ENCODE results near the gene IL36G.

IL36G gene

DNA sequence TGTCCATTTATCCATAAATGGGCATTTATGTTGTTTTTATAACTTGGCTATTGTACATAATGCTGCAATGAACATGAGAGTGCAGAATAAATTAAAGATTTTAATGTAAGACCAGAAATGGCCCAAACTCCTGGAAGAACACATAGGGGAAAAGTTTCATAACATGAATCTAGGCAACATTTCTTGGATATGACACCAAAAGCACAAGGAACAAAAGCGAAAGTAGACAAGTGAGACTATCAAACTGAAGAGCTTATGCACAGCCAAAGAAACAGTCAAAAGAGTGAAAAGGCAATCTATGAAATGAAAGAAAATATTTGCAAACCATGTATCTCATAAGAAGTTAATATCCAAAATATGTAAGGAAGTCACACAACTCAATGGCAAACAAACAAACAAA lies 33.3 kb downstream of the IL36G start:
- TF ChIP-seq SPI1 (IDR thresholded peaks at IDR 0.05; ENCODE audit: low read depth, low read length): no peak
- no peak for TF ChIP-seq TAF1 (IDR thresholded peaks at IDR 0.05; ENCODE audit: low read depth, low read length)
- no peak for TF ChIP-seq POLR2A (IDR thresholded peaks at IDR 0.05; ENCODE audit: low read depth, low read length)
- DNase-seq (ENCODE audit: insufficient read length, low spot score): no peak
- no peak for FAIRE-seq

DNA sequence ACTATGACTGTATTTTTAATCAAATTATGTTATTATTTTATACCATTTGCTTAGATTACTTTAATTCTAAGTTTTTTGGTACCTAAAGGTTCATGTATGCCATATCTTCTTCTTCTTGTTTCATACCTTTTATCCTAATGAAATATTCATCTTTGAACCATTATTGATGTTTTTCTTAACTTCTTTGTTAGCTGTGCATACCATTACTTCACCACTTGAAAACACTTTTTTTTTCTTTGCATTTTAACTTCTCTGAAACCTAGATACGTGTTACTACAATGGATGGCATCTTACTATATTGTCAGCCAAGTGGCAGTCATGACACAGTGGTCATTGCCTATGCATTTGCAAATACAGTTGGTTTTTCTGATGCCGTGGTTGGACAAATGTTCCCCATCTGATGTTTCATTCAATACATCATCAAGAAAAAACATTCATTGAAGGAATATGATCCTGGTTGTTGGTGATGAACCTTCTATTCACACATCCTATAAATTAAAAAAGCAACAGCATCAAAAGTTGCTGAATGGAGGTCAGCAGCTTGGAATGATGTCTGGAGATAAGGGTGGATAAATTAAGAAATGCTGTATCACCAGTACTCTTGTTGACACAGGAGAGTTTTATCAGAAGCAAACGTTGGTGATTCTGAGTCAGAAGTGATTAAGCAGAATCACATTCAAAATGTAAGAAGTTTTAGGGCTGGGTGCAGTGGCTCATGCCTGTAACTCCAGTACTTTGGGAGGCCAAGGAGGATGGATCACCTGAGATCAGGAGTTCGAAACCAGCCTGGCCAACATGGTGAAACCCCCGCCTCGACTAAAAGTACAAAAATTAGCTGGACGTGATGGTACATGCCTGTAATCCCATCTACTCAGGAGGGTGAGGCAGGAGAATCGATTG lies 34.9 kb downstream of the IL36G start:
- FAIRE-seq: no peak
- TF ChIP-seq PAX5 (IDR thresholded peaks at IDR 0.05; ENCODE audit: insufficient read depth, low read length, severe bottlenecking) (no peak), POLR2AphosphoS5 (IDR thresholded peaks at IDR 0.05; ENCODE audit: low read depth, low read length) (no peak), POLR2A (IDR thresholded peaks at IDR 0.05; ENCODE audit: low read depth, low read length) (no peak), SPI1 (IDR thresholded peaks at IDR 0.05; ENCODE audit: low read depth, low read length) (no peak), POU2F2 (IDR thresholded peaks at IDR 0.05; ENCODE audit: low read depth, low read length) (no peak), TAF1 (IDR thresholded peaks at IDR 0.05; ENCODE audit: low read depth, low read length) (no peak)
- DNase-seq (ENCODE audit: insufficient read length, low spot score): no peak

DNA sequence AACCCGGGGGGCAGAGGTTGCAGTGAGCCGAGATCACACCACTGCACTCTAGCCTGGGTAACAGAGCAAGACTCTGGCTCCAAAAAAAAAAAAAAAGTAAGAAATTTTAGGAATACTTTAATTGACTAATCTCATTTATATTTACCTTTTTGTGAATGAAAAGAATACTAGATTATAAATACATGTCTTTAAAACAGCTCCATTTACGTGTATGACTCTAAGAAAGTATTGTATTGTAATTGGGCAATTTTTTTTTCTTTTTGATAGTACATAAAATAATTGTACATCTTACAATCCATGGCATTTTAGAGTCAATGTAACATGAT lies 35.5 kb downstream of the IL36G start:
- DNase-seq (ENCODE audit: insufficient read length, low spot score) (no peak), FAIRE-seq (no peak)
- TF ChIP-seq TAF1 (IDR thresholded peaks at IDR 0.05; ENCODE audit: low read depth, low read length) (no peak), POLR2AphosphoS5 (IDR thresholded peaks at IDR 0.05; ENCODE audit: low read depth, low read length) (no peak), PAX5 (IDR thresholded peaks at IDR 0.05; ENCODE audit: insufficient read depth, low read length, severe bottlenecking) (no peak), SPI1 (IDR thresholded peaks at IDR 0.05; ENCODE audit: low read depth, low read length) (no peak), POLR2A (IDR thresholded peaks at IDR 0.05; ENCODE audit: low read depth, low read length) (no peak), POU2F2 (IDR thresholded peaks at IDR 0.05; ENCODE audit: low read depth, low read length) (no peak)

DNA sequence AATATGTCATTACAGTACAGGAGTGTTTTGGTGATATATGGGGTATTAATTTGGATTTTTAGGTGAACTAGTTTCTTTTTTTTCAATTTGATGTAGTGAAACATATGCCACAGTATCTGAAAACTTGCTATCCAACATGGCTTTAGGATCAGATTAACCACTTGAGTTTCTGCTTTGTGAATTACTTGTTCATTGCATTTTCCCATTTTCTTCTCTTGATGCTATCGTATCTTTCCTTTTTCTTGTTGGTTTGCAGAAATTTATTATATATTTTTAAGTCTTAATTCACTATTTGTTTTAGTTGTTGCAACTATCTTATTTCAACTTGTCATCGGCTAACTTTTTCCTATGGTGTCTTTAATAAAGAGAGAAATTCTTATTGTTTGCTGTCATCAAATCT lies 36.3 kb downstream of the IL36G start:
- FAIRE-seq: no peak
- no peak for DNase-seq (ENCODE audit: insufficient read length, low spot score)
- TF ChIP-seq SPI1 (IDR thresholded peaks at IDR 0.05; ENCODE audit: low read depth, low read length) (no peak), PAX5 (IDR thresholded peaks at IDR 0.05; ENCODE audit: insufficient read depth, low read length, severe bottlenecking) (no peak), POU2F2 (IDR thresholded peaks at IDR 0.05; ENCODE audit: low read depth, low read length) (no peak), POLR2A (IDR thresholded peaks at IDR 0.05; ENCODE audit: low read depth, low read length) (no peak), POLR2AphosphoS5 (IDR thresholded peaks at IDR 0.05; ENCODE audit: low read depth, low read length) (no peak), TAF1 (IDR thresholded peaks at IDR 0.05; ENCODE audit: low read depth, low read length) (no peak)

DNA sequence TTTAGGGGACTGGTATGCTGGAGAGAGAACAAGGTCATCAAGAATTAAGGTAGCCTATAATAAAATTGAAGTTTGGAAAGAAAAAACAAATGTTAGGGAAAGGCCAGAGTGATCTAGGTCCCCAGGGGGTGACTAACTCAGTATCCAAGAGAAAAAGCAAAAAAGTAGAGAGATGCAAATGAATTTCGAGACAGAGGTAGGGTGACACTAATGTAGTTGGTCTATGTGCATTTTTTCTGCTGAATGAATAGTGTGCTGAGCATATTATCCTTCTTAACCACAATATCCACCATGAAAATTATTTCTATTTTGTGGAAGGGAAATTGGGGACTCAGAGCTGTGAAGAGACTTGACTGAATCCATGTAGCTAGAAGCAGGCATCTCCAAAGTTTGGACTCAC lies 37.2 kb downstream of the IL36G start:
- FAIRE-seq (no peak), DNase-seq (ENCODE audit: insufficient read length, low spot score) (no peak)
- TF ChIP-seq PAX5 (IDR thresholded peaks at IDR 0.05; ENCODE audit: insufficient read depth, low read length, severe bottlenecking) (no peak), TAF1 (IDR thresholded peaks at IDR 0.05; ENCODE audit: low read depth, low read length) (no peak), POU2F2 (IDR thresholded peaks at IDR 0.05; ENCODE audit: low read depth, low read length) (no peak), POLR2AphosphoS5 (IDR thresholded peaks at IDR 0.05; ENCODE audit: low read depth, low read length) (no peak), POLR2A (IDR thresholded peaks at IDR 0.05; ENCODE audit: low read depth, low read length) (no peak)

DNA sequence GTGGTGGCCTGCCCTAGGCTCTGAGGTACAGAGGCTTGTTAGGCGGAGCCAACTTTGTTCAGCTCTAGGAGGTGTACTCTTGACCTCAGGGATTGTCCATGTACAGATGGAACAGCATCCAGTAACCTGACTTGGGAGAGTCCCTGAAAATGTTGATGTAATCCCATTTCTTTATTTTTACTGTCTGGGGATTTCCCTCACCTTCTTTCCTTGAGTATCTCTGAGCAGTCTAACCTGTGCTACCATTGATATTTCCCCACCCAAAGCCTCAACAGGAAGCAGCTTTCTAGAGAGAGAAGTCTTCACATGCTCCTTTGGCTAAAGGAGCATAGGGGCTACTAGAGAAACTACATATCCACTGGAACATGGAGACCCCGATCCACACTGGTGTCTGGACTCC lies 37.8 kb downstream of the IL36G start:
- TF ChIP-seq TAF1 (IDR thresholded peaks at IDR 0.05; ENCODE audit: low read depth, low read length) (no peak), POU2F2 (IDR thresholded peaks at IDR 0.05; ENCODE audit: low read depth, low read length) (no peak), POLR2A (IDR thresholded peaks at IDR 0.05; ENCODE audit: low read depth, low read length) (no peak), POLR2AphosphoS5 (IDR thresholded peaks at IDR 0.05; ENCODE audit: low read depth, low read length) (no peak), PAX5 (IDR thresholded peaks at IDR 0.05; ENCODE audit: insufficient read depth, low read length, severe bottlenecking) (no peak), SPI1 (IDR thresholded peaks at IDR 0.05; ENCODE audit: low read depth, low read length) (no peak)
- no peak for DNase-seq (ENCODE audit: insufficient read length, low spot score)
- no peak for FAIRE-seq

DNA sequence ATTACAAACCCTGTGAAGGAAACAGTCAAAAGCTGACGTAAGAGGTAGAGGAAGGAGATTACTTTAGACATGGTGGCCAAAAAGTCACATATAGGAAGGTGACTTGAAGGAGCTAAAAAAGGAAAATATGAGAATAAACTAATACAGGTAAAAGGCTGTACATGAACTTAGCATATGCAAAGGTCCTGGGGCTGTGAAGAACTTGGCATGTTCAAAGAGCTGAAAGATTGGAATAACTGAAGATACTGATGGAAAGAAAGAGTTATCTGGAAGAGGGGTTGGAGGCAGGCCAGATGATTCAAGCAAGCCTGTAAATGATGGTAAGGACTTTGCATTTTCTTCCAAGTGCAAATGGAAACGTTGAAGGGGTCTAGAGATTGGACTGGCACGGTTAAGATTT lies 40.7 kb downstream of the IL36G start:
- FAIRE-seq: no peak
- no peak for DNase-seq (ENCODE audit: insufficient read length, low spot score)
- TF ChIP-seq PAX5 (IDR thresholded peaks at IDR 0.05; ENCODE audit: insufficient read depth, low read length, severe bottlenecking) (no peak), POLR2AphosphoS5 (IDR thresholded peaks at IDR 0.05; ENCODE audit: low read depth, low read length) (no peak), SPI1 (IDR thresholded peaks at IDR 0.05; ENCODE audit: low read depth, low read length) (no peak), POU2F2 (IDR thresholded peaks at IDR 0.05; ENCODE audit: low read depth, low read length) (no peak), TAF1 (IDR thresholded peaks at IDR 0.05; ENCODE audit: low read depth, low read length) (no peak), POLR2A (IDR thresholded peaks at IDR 0.05; ENCODE audit: low read depth, low read length) (no peak)

DNA sequence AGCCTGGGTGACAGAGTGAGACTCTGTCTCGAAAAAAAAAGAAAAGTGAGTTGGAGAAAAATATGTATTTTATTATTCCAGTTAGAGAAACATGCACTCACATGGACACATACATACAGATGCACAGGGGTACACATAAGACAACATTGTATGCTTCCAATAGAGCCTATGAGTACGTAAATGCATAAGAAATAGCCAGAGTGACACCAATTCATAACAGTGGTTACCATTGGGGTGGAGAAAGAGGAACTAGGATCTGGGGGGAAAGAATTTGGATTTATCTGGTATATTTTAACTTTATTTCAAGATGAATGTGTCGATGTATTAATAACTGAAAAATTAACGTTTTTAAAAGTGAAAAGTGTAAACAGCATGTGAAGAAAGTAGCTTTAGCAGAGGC lies 43.5 kb downstream of the IL36G start:
- FAIRE-seq: no peak
- TF ChIP-seq SPI1 (IDR thresholded peaks at IDR 0.05; ENCODE audit: low read depth, low read length): peak; percentile 50
- TF ChIP-seq PAX5 (IDR thresholded peaks at IDR 0.05; ENCODE audit: insufficient read depth, low read length, severe bottlenecking): no peak
- no peak for TF ChIP-seq POLR2AphosphoS5 (IDR thresholded peaks at IDR 0.05; ENCODE audit: low read depth, low read length)

DNA sequence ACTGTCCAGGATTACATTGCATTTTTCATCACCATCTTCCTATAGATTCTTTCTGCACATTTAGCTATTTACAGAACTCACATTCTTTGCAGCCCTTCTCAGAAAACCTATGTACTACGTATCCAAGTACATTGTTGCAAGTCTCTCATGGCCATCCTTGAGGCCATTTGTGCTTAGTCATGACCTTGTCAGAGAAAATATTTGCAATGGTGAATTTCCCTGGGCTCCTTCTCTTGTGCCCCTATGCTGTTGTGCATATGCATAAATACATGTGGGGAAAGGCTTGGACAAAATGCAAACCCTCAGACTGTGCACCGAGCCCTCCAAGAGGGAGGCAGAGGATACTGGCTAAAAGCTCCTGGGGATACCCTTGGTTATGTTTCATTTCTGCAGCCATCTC lies 47.0 kb downstream of the IL36G start:
- DNase-seq (ENCODE audit: insufficient read length, low spot score) (no peak), FAIRE-seq (no peak)

More for the DNA sequence above, 43.5 kb downstream of the IL36G start:
- DNase-seq (ENCODE audit: insufficient read length, low spot score): no peak

DNA sequence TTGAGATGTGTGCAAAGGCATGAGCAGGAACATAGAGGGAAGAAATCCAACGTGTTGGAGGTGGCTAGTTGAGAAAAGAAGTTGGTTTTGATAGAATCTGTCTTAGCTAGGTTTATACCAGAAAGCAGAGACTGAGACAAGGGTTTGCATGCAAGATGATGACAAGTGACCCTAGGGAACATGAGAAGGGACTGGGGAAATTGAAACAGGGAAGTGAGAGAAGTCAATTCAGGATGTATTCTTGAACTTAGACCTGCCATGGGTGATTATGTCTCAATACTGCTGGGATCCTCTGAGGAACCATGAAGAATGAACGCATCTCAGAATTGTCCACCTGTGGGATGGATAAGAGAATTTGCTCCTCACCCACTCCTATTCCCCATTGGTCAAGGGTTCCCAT lies 47.9 kb downstream of the IL36G start:
- DNase-seq (ENCODE audit: insufficient read length, low spot score): no peak
- TF ChIP-seq SPI1 (IDR thresholded peaks at IDR 0.05; ENCODE audit: low read depth, low read length): peak; percentile 63
- no peak for TF ChIP-seq POLR2A (IDR thresholded peaks at IDR 0.05; ENCODE audit: low read depth, low read length)
- TF ChIP-seq POU2F2 (IDR thresholded peaks at IDR 0.05; ENCODE audit: low read depth, low read length): no peak
- no peak for TF ChIP-seq PAX5 (IDR thresholded peaks at IDR 0.05; ENCODE audit: insufficient read depth, low read length, severe bottlenecking)
- no peak for TF ChIP-seq TAF1 (IDR thresholded peaks at IDR 0.05; ENCODE audit: low read depth, low read length)
- TF ChIP-seq POLR2AphosphoS5 (IDR thresholded peaks at IDR 0.05; ENCODE audit: low read depth, low read length): no peak
- FAIRE-seq: no peak

More for the DNA sequence above, 47.0 kb downstream of the IL36G start:
- TF ChIP-seq POLR2A (IDR thresholded peaks at IDR 0.05; ENCODE audit: low read depth, low read length) (no peak), SPI1 (IDR thresholded peaks at IDR 0.05; ENCODE audit: low read depth, low read length) (no peak), POU2F2 (IDR thresholded peaks at IDR 0.05; ENCODE audit: low read depth, low read length) (no peak), PAX5 (IDR thresholded peaks at IDR 0.05; ENCODE audit: insufficient read depth, low read length, severe bottlenecking) (no peak), TAF1 (IDR thresholded peaks at IDR 0.05; ENCODE audit: low read depth, low read length) (no peak), POLR2AphosphoS5 (IDR thresholded peaks at IDR 0.05; ENCODE audit: low read depth, low read length) (no peak)
